Measurements from ENCODE around the gene ELP5. TPM values are rescaled to one million over a fixed set of nuclear protein-coding genes. Genes with fewer than 3 reads are reported as not detected.

Gene ELP5, protein sequence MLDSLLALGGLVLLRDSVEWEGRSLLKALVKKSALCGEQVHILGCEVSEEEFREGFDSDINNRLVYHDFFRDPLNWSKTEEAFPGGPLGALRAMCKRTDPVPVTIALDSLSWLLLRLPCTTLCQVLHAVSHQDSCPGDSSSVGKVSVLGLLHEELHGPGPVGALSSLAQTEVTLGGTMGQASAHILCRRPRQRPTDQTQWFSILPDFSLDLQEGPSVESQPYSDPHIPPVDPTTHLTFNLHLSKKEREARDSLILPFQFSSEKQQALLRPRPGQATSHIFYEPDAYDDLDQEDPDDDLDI
- total RNA-seq = 36.9 and 42.9 TPM in 2 replicates

DNA sequence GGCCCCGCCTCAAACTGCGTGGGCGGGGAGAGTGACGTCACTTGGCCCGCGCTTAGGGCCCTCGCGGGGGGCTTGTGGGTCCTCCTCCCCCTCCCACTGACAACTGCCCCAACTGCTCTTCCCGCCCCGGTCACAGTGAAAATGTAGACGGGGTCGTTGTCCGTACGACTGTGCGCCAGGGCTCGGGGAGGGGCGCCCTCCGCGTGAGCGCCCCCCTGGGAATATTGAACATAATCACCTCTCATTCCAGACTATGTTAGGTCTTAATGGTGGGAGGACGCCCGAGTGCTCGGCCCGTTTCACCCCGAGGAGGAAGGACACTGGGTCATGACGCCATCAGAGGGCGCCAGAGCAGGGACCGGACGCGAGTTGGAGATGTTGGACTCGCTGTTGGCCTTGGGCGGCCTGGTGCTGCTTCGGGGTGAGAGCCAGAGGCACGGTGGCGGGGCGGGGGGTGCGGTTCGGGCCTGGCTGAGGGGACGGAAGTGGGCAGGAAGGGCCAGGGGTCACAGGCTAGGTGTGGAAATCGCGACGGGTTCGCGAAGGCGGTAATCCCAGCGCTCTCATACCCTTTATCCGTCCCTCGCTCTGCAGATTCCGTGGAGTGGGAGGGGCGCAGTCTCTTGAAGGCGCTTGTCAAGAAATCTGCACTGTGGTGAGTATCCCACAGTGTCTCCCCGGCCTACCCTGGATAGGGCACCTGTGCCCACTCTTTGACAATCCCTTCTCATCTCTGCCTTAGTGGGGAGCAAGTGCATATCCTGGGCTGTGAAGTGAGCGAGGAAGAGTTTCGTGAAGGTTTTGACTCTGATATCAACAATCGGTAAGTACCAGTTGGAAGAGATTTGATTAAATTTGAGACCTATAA lies at the start of gene ELP5:
Gene ELP5, plus strand, starts transcription at position 40 of the 868 bp plus-strand sequence. Its CDS starts 336 bp downstream, at position 376.

DNA sequence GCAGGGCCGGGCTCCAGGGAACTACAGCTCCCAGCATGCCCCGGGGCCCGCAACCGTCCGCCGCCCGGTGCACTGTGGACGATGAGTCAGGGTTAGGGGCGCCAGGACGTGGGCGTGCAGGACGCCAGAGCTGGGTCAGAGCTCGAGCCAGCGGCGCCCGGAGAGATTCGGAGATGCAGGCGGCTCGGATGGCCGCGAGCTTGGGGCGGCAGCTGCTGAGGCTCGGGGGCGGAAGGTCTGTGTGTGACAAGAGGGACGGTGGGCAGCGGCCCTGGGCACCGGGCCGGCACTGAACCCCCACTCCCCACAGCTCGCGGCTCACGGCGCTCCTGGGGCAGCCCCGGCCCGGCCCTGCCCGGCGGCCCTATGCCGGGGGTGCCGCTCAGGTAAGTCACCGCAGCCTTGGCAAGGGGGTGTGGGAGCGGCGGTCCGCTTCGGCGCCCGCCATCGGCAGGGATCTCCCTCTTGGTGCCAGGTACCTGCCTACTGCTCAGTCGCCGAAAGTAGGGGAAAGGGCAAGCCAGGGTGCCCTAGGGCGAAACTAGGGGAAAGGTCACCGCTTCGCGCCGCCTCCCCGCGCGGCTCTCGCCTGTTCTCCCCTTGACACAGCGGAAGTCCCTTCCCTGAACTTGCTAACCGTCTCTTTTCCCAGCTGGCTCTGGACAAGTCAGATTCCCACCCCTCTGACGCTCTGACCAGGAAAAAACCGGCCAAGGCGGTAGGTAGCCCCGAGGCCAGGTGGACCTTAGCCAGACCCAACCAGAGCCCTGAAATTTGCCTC lies 32.0 kb upstream of the ELP5 start, which contains the start of the genes ACADVL and DLG4:
Gene ACADVL, plus strand, starts transcription at position 127 of the 781 bp plus-strand sequence. Its CDS starts 47 bp downstream, at position 174.
Gene DLG4, minus strand, starts transcription at position 25 of the 781 bp plus-strand sequence.

DNA sequence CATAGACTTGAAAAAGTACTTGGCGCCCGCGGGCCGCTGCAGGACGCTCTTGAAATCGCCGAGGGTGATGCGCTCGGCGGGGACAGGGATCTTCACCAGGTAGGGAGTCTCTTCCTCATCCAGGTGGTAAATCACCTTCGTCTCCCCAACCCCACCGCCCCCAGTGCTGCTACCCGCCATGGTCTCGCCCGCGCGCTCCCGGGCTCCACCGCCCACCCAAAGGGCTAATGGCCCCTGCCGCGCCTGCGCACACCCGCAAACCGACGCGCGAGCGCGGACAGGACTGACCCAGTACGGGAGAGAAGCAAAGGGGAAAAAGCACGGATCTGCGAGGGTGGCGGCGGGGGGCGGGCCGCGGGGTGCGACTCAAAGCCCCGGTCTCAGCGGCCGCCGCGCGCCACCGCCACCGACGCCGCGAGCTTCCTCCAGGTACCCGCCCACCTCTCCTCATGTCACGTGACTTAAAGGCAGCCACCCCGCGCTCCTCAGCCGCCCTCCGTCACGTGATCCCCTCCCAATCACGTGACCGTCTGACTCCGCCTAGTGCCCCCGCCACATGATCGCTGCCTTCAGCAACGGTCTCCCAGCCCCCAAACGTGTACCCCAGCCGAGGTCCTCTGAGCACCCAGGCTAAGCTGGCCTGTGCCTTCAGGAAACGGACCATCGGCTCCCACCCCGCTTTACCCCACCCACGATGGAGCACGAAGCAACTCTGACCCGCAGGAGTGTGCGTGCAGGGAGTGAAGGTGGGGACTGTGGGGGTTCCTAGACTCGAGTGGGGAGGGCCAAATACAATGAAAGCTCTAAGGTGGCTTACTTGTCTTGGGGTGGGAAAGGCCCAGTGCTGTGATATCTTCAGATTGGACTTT lies 17.7 kb upstream of the ELP5 start, which contains the start of gene DVL2:
Gene DVL2, minus strand, starts transcription at position 435 of the 869 bp plus-strand sequence. Its CDS starts 255 bp downstream, at position 180.

DNA sequence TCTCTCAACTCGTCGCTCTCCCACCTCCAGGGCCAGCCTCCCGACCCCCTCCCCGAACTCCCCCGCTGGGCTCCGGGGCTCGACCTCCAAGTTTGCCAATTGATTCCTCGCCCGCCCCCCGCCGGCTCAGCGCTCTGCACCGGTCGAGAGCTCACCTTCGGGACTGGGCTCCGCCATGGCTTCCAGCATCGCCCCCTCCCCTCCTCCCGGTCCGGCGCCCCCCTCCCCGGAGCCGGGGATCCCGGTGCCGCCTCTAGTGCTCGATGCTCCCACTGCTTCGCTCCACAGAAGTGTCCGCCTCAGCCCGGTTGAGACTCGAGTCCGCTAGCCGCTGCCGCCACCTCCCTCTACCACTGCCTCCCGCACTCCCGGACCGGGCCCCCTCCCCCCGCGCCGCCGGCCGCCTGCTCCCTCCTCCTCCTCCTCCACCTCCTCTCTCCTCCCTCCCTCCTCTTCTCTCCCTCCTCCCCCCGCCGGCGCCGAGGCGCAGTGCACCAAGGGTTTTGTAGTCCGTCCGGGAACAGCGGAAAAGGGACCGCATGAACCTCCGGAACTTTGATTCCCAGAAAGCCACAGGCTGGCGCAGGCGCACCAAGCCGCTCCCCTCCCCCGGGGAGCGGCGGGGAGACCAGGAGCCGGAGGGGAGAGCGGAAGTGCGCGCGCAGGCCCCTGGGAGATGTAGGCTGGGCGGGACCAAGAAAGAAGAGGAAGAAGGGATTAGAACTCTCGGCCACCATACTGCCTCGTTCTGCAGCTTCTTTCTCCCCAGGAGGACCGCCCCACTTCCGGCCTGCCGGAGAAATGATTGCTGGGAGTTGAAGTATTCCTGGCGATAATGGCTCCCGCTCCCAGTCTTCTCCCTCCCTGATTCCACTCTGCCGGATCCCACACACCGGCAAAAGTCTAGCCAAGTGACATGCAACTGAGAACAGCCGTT lies 12.7 kb upstream of the ELP5 start, which contains the start of gene PHF23:
Gene PHF23, minus strand, starts transcription at position 367 of the 937 bp plus-strand sequence. Its CDS starts 178 bp downstream, at position 189.

DNA sequence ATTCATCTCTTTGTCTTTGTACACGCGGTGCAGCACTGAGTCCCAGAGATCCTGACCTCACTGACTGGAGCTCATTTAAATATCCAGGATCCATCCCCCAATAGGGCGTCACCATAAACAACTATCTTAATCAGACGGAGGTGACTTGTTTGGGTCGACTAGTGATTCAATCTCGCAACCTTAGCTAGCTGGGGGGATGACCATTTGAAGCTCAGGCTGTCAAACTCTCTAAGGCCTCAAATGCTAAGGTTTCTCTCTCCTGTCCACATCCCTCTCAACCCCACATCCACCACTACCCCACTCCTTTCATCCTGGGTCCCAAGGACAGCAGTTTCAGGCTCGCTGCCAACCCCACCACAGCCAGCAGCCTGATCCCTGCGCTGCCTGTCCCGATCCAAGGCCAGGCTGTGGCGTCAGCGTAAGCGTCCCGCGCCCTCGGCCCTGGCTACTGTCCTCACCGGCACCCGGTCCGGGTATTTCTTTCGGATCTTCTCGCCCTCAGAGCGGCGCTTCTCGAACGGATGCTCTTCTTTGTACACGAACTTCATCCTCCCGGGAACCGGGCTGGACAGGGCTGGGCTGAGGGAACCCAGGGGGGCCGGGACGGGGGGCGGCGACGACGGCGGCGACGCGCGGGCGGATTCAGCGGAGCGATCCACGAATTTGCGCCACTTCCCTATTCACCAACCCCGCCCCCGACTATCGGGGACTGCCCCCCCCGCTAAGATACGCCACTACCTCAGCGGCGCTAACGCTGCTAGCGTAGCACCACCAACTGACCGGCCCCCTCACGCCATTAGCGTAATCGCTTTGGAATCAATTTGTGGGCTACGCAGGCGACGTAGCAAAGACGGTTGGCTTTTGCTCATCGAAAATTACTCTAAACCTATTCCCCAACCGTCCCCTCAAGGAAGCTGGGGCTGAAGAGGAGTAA lies 10.0 kb upstream of the ELP5 start, which contains the start of gene GABARAP:
Gene GABARAP, minus strand, starts transcription at position 667 of the 934 bp plus-strand sequence. Its CDS starts 119 bp downstream, at position 548.

DNA sequence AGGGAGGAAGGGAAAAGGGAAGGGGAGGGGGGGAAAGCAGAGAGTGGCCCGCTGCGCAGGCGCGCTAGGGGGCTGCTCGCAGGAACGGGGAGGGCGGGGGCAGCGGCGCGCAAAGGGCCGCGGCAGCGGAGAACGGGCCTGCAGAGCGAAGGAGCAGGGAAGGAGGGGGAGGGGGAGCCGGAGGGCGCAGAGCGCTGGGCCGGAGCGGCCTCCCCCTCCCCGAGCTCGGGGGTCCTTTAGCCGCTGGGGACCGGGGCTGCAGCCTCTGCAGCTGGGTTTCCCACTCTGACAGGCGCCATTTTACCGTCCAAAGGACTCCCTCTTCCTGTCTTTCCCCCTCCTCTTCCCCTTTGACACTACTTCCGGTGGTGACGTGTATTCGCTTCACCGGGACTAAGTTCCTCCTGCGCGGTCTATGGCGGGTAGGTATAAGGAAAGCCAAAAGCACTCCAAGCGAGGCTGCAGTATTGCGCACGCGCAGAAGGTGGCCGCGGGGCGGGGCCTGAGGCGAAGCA lies 297 bp upstream of the ELP5 start, which contains the start of gene CTDNEP1:
Gene CTDNEP1, minus strand, starts transcription at position 74 of the 515 bp plus-strand sequence. CDS start 438 bp downstream, outside the sequence.

DNA sequence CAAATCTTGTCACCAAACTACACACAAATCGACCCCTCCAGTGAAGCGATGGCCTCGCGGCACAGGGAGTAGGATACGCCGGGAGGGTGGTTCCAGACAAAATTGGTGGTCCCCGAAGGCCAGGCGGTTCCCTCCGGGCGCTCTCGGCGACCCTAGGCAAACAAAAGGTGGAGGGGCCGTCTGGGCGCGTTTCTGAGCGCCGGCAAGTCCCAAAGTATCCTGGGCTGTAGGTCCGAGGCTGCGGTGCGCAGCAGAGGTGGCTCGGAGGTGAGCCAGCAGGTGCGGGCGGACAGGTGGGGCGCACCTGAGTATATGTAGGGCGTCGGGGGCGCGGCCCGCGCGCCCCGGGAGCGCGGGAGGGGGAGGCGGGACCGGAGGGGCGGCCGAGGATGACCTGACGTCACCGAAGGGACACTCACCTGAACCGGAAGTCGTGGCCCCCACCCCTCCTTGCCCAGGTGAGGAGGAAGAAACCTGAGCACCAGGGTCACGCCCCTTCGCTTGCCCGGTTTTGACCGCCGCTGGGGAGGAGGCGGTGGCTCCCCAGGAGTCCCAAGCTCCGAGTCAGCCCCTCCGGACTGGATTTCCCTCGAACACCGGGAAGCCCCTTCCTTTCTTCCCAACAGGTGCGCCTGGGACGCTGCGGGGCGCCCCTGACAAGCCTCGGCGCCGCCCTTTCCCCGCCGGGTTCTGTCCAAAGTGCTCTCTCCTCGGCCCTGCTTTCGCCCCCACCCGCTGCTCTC lies 10.3 kb downstream of the ELP5 start, which contains the start of gene CLDN7:
Gene CLDN7, minus strand, starts transcription at position 287 of the 743 bp plus-strand sequence. CDS start 435 bp downstream, outside the sequence.

DNA sequence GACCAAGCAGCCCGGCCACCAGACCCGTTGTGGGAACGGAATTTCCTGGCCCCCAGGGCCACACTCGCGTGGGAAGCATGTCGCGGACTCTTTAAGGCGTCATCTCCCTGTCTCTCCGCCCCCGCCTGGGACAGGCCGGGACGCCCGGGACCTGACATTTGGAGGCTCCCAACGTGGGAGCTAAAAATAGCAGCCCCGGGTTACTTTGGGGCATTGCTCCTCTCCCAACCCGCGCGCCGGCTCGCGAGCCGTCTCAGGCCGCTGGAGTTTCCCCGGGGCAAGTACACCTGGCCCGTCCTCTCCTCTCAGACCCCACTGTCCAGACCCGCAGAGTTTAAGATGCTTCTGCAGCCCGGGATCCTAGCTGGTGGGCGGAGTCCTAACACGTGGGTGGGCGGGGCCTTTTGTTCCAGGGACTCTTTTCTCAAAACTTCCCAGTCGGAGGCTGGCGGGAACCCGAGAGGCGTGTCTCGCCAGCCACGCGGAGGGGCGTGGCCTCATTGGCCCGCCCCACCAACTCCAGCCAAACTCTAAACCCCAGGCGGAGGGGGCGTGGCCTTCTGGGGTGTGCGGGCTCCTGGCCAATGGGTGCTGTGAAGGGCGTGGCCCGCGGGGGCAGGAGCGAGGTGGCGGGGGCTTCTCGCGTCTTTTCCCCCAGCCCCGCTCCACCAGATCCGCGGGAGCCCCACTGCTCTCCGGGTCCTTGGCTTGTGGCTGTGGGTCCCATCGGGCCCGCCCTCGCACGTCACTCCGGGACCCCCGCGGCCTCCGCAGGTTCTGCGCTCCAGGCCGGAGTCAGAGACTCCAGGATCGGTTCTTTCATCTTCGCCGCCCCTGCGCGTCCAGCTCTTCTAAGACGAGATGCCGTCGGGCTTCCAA lies 29.3 kb downstream of the ELP5 start, which contains the start of gene SLC2A4:
Gene SLC2A4, plus strand, starts transcription at position 645 of the 879 bp plus-strand sequence. Its CDS starts 217 bp downstream, at position 862.

DNA sequence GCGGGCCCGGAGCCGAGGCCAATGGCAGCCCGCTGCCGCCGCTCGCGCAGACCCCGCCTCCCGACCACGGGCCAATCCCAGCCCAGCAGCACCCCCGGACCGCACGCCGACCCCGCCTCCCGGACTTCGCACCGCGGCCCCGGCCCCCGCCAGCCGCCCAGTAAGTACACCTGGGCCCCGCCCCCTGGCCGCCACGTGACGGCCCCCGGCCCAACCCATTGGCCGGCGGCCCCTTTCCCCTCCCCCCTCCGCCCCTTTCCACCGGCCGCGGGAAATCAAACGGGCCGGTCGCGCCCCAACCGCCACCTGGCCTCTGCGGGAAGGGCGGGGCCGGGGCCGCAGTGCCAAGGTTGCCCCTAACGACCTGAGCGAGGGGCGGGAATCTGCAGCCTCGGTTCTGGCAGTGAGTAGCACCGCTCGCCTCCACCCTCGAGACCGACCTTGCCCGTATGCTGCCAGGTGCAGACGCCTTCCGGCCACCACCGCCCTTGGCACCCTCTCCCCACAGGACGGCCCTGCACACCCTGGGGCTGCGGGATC lies 42.7 kb downstream of the ELP5 start, which contains the start of gene YBX2:
Gene YBX2, minus strand, starts transcription at position 26 of the 540 bp plus-strand sequence. CDS start 139 bp downstream, outside the sequence.

DNA sequence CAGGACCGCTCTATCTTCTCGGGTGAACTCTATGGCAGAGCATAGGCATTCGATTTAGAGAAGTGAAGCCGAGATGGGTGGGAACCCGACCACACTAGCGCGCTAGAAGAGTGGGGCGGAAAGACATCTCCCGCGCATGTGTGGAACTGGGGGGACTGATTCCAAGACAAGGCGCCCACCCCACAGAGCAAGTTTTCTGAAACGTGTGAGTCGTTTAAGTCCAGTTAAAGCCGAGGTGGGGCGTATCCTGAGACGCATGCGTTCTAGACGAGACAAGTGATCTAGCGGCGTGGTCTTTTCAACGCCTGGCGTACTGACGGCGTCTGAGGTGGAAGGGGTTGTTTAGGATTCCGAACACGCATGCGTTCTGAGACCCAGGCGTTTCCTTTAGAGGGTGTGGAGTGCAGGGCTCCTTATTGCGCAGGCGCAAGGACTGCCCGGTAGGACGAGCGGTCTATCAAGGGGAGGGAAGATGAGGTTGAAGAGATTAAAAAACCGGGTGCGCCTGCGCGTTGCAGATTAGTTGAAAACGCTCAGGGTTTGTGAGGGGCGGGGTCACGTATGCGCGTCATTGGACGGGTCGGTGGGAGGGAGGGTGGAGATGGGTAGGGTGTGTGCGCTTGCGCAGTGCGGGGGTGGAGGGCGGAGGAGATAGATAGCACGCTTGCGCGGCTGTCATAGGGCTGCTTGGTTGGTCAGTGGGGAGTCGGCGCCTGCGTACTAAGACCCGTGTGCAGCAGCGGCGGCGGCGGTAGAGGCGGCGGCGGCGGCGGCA lies 55.1 kb downstream of the ELP5 start, which contains the start of gene EIF5A:
Gene EIF5A, plus strand, starts transcription at position 718 of the 775 bp plus-strand sequence. CDS start 2,008 bp downstream, outside the sequence.

